ENCODE results near the gene C16orf74. TPM values are rescaled to one million over a fixed set of nuclear protein-coding genes. Genes with fewer than 3 reads are reported as not detected.

The C16orf74 gene
- total RNA-seq, 1 donor from 2014 or later, result 1.6 TPM

GRCh38 chr16:85777583-85778310 lies 26.9 kb upstream of the C16orf74 start:
- H3K27me3 Mint-ChIP-seq (ENCODE audit: low read depth), result no peaks in the 10 kb centered on the region
- no peak overlapping the region for H3K27ac Mint-ChIP-seq (ENCODE audit: unreplicated experiment)
- no peaks in the 10 kb centered on the region for H3K9me3 Mint-ChIP-seq (ENCODE audit: low read depth)
- peaks cover 26% of the 10 kb centered on the region for H3K36me3 Mint-ChIP-seq (ENCODE audit: low read depth)
- TF ChIP-seq, protein P1, sequence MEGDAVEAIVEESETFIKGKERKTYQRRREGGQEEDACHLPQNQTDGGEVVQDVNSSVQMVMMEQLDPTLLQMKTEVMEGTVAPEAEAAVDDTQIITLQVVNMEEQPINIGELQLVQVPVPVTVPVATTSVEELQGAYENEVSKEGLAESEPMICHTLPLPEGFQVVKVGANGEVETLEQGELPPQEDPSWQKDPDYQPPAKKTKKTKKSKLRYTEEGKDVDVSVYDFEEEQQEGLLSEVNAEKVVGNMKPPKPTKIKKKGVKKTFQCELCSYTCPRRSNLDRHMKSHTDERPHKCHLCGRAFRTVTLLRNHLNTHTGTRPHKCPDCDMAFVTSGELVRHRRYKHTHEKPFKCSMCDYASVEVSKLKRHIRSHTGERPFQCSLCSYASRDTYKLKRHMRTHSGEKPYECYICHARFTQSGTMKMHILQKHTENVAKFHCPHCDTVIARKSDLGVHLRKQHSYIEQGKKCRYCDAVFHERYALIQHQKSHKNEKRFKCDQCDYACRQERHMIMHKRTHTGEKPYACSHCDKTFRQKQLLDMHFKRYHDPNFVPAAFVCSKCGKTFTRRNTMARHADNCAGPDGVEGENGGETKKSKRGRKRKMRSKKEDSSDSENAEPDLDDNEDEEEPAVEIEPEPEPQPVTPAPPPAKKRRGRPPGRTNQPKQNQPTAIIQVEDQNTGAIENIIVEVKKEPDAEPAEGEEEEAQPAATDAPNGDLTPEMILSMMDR (IDR thresholded peaks at IDR 0.05), result no peak
- H3K4me3 Mint-ChIP-seq (ENCODE audit: unreplicated experiment), result no peak overlapping the region
- DNase-seq (ENCODE audit: low spot score), result no peak
- peaks cover 10% of the 10 kb centered on the region for H3K4me1 Mint-ChIP-seq (ENCODE audit: low read depth)

GRCh38 chr16:85774811-85775210 lies 23.9 kb upstream of the C16orf74 start:
- no peak for DNase-seq (ENCODE audit: low spot score)
- Mint-ChIP-seq H3K27ac (ENCODE audit: unreplicated experiment) (no peak overlapping the region), H3K4me3 (ENCODE audit: unreplicated experiment) (no peak overlapping the region), H3K36me3 (ENCODE audit: low read depth) (peaks cover 14% of the 10 kb centered on the region), H3K9me3 (ENCODE audit: low read depth) (no peaks in the 10 kb centered on the region), H3K4me1 (ENCODE audit: low read depth) (peaks cover 7% of the 10 kb centered on the region), H3K27me3 (ENCODE audit: low read depth) (no peaks in the 10 kb centered on the region)
- TF ChIP-seq, protein P1 (IDR thresholded peaks at IDR 0.05), result no peak

GRCh38 chr16:85774136-85774535 lies 23.2 kb upstream of the C16orf74 start:
- H3K9me3 Mint-ChIP-seq (ENCODE audit: low read depth), result no peaks in the 10 kb centered on the region
- TF ChIP-seq, protein P1 (IDR thresholded peaks at IDR 0.05), result no peak
- H3K27ac Mint-ChIP-seq (ENCODE audit: unreplicated experiment), result no peak overlapping the region

DNA sequence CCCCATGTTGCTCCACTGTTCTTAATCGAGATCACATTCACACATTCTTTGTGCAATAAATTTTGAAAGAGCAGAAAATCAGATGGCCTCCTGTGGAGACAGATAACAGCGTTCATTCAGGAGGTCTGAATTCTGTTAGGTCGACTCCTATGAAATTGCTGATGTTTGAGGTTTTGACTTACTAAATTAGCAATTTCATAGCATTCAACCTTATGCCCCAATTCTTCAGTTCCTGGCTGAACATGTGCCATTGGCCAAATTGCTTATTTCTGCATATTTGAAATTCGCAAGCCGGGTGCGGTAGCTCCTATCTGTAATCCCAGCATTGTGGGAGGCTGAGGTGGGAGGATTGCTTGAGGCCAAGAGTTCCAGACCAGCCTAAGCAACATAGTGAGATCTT lies 22.1 kb upstream of the C16orf74 start:
- H3K9me3 Mint-ChIP-seq (ENCODE audit: low read depth), result no peaks in the 10 kb centered on the region
- H3K4me3 Mint-ChIP-seq (ENCODE audit: unreplicated experiment), result no peak overlapping the region
- no peak for DNase-seq (ENCODE audit: low spot score)
- TF ChIP-seq, protein P1 (IDR thresholded peaks at IDR 0.05), result no peak
- peaks cover 1% of the 10 kb centered on the region for H3K36me3 Mint-ChIP-seq (ENCODE audit: low read depth)
- peaks cover 6% of the 10 kb centered on the region for H3K4me1 Mint-ChIP-seq (ENCODE audit: low read depth)
- no peaks in the 10 kb centered on the region for H3K27me3 Mint-ChIP-seq (ENCODE audit: low read depth)
- H3K27ac Mint-ChIP-seq (ENCODE audit: unreplicated experiment), result no peak overlapping the region

More at GRCh38 chr16:85774136-85774535, 23.2 kb upstream of the C16orf74 start:
- Mint-ChIP-seq H3K36me3 (ENCODE audit: low read depth) (peaks cover 9% of the 10 kb centered on the region), H3K27me3 (ENCODE audit: low read depth) (no peaks in the 10 kb centered on the region), H3K4me1 (ENCODE audit: low read depth) (peaks cover 7% of the 10 kb centered on the region), H3K4me3 (ENCODE audit: unreplicated experiment) (no peak overlapping the region)
- no peak for DNase-seq (ENCODE audit: low spot score)

DNA sequence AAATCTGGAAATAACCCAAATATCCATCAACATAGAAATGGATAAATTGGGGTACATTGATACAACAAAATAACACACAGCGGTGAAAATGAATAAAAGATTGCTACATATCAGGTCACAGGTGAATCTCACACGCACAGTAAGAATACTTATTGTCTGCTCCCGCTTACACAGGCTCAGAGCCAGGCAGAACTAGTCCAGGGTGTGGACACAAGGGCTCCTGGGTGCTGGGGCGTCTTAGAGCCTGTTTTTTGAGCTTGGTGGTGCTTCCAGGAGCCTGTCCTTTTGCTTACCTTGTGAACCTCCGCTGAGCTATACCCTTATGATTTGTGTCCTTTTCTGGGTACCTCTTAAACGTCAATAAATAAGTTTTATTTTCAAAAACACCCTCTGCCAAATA lies 19.8 kb upstream of the C16orf74 start:
- TF ChIP-seq, protein P1 (IDR thresholded peaks at IDR 0.05), result no peak
- Mint-ChIP-seq H3K4me3 (ENCODE audit: unreplicated experiment) (no peak overlapping the region), H3K9me3 (ENCODE audit: low read depth) (no peaks in the 10 kb centered on the region), H3K36me3 (ENCODE audit: low read depth) (no peaks in the 10 kb centered on the region), H3K27ac (ENCODE audit: unreplicated experiment) (no peak overlapping the region), H3K27me3 (ENCODE audit: low read depth) (no peaks in the 10 kb centered on the region), H3K4me1 (ENCODE audit: low read depth) (peaks cover 12% of the 10 kb centered on the region)
- no peak for DNase-seq (ENCODE audit: low spot score)

All from chondrocyte (in vitro differentiated cells).